GM23338 (cell line): Measurements from ENCODE around the gene DXO. TPM values are rescaled to one million over a fixed set of nuclear protein-coding genes. Genes with fewer than 3 reads are reported as not detected.
"Not testable (repeated sequence)": the region's sequence is repeated elsewhere in the genome, so short reads cannot be mapped to it uniquely, and the experiment has no call there.

Source experiments
- ATAC-seq: fragments of 200-7000 bp; cut with Tn5 transposase; 3 replicates; pipeline ENCODE4 v1.9.1; 2020
- DNase-seq: peaks from one replicate; pipeline ENCODE4 v3.0.0-alpha.2; 2015; ENCODE audit warnings: low spot score
- H2AFZ ChIP-seq: fragments of 200-600 bp; sonication (generic); 2 replicates; pipeline ENCODE4 v1.8.0; 2016; ENCODE audit warnings: antibody characterized with exemption, mild to moderate bottlenecking, moderate library complexity
- H3F3A ChIP-seq: fragments of 200-600 bp; sonication (generic); replicated peaks from 2 replicates; pipeline ENCODE4 v1.8.0; 2017; ENCODE audit warnings: antibody characterized with exemption, mixed run types, low read depth
- H3K27ac ChIP-seq: fragments of 200-600 bp; sonication (generic); 2 replicates; pipeline ENCODE4 v1.6.1; 2016; ENCODE audit warnings: low read depth
- H3K27me3 ChIP-seq: fragments of 200-600 bp; sonication (generic); 2 replicates; pipeline ENCODE4 v1.8.0; 2016; ENCODE audit warnings: mild to moderate bottlenecking, mixed run types, moderate library complexity; ENCODE audit not compliant: insufficient read depth
- H3K36me3 ChIP-seq: fragments of 200-600 bp; sonication (generic); 2 replicates; pipeline ENCODE4 v1.8.0; 2016; ENCODE audit warnings: mild to moderate bottlenecking; ENCODE audit not compliant: insufficient read depth
- H3K4me1 ChIP-seq: fragments of 200-600 bp; sonication (generic); 2 replicates; pipeline ENCODE4 v1.8.0; 2016; ENCODE audit warnings: mild to moderate bottlenecking, moderate library complexity; ENCODE audit not compliant: insufficient read depth
- H3K4me2 ChIP-seq: fragments of 200-600 bp; sonication (generic); 2 replicates; pipeline ENCODE4 v1.7.1; 2017; ENCODE audit warnings: mixed run types
- H3K4me3 ChIP-seq: fragments of 200-600 bp; sonication (generic); 2 replicates; pipeline ENCODE4 v1.6.1; 2016; ENCODE audit warnings: mixed run types
- H3K79me2 ChIP-seq: fragments of 200-600 bp; sonication (generic); replicated peaks from 2 replicates; pipeline ENCODE4 v1.8.0; 2017; ENCODE audit warnings: mild to moderate bottlenecking; ENCODE audit not compliant: insufficient read depth
- H3K9me2 ChIP-seq: fragments of 200-600 bp; sonication (generic); 2 replicates; pipeline ENCODE4 v1.8.0; 2017; ENCODE audit not compliant: insufficient read depth
- H4K20me1 ChIP-seq: fragments of 200-600 bp; sonication (generic); replicated peaks from 2 replicates; pipeline ENCODE4 v1.8.0; 2017; ENCODE audit warnings: mild to moderate bottlenecking; ENCODE audit not compliant: insufficient read depth
- H3K27ac Mint-ChIP-seq: 2 replicates; pipeline ENCODE4 v1.8.0; 2020; ENCODE audit warnings: inconsistent platforms, mild to moderate bottlenecking, moderate library complexity, mixed read lengths
- H3K27me3 Mint-ChIP-seq: 3 replicates; pipeline ENCODE4 v1.8.0; 2022; ENCODE audit warnings: low read depth, mild to moderate bottlenecking, moderate library complexity, mixed read lengths, inconsistent platforms; ENCODE audit not compliant: insufficient read depth, poor library complexity
- H3K36me3 Mint-ChIP-seq: 3 replicates; pipeline ENCODE4 v1.8.0; 2021; ENCODE audit warnings: low read depth, mild to moderate bottlenecking, inconsistent platforms, moderate library complexity, mixed read lengths
- H3K4me1 Mint-ChIP-seq: 3 replicates; pipeline ENCODE4 v1.8.0; 2020; ENCODE audit warnings: mild to moderate bottlenecking, inconsistent platforms, mixed read lengths
- H3K4me3 Mint-ChIP-seq: 3 replicates; pipeline ENCODE4 v1.8.0; 2021; ENCODE audit warnings: moderate library complexity, mild to moderate bottlenecking, inconsistent platforms, mixed read lengths
- H3K9me3 Mint-ChIP-seq: 3 replicates; pipeline ENCODE4 v1.8.0; 2020; ENCODE audit warnings: moderate library complexity, mild to moderate bottlenecking, inconsistent platforms, mixed read lengths
- CTCF ChIP-seq, 2 experiments: fragments of 200-600 bp in 1 of 2; sonication (generic) in 1 of 2; conservative IDR thresholded peaks; 2 replicates each; pipeline versions ENCODE4 v1.5.1 to v1.6.1; 2016 to 2017; ENCODE audit warnings: antibody characterized with exemption in 2 of 2, low read depth in 2 of 2, mild to moderate bottlenecking in 2 of 2, moderate library complexity in 1 of 2
- ETS1 ChIP-seq: IDR thresholded peaks from 2 replicates; pipeline ENCODE4 v1.6.1; 2016; ENCODE audit warnings: antibody characterized with exemption
- EZH2 ChIP-seq: fragments of 200-600 bp; sonication (generic); IDR thresholded peaks from one replicate; pipeline ENCODE4 v1.8.0; 2017; ENCODE audit warnings: antibody characterized with exemption, mild to moderate bottlenecking, low read depth; ENCODE audit not compliant: unreplicated experiment
- NANOG ChIP-seq: IDR thresholded peaks from 2 replicates; pipeline ENCODE4 v1.6.1; 2016; ENCODE audit warnings: antibody characterized with exemption, borderline replicate concordance
- REST ChIP-seq: IDR thresholded peaks from one replicate; pipeline ENCODE4 v1.6.1; 2018; ENCODE audit warnings: antibody characterized with exemption; ENCODE audit not compliant: unreplicated experiment
- ZNF114 ChIP-seq: fragments of 250-450 bp; sonication (Bioruptor Pico); IDR thresholded peaks from 2 replicates; pipeline ENCODE4 v1.5.0; 2020; ENCODE audit warnings: mild to moderate bottlenecking, moderate library complexity
- ZNF462 ChIP-seq: fragments of 250-450 bp; sonication (Bioruptor Pico); IDR thresholded peaks from 2 replicates; pipeline ENCODE4 v1.5.0; 2020; ENCODE audit warnings: mild to moderate bottlenecking, moderate library complexity
- polyA plus RNA-seq: library from polyadenylated mRNA; unstranded; fragments of >200 nt; fragmentation: Nextera tagmentation; extraction: Ambion mirVana; gene quantifications from 2 replicates; pipeline ENCODE4 v1.2.1, GENCODE V29; 2016
- total RNA-seq: library from RNA; depleted of rRNA; stranded (reverse); fragments of >200 nt; shearing (Covaris generic); gene quantifications from 2 replicates; pipeline ENCODE4 v1.2.3, GENCODE V29; 2014

Gene DXO
- total and polyA plus RNA-seq, 2 experiments from 2014 or later: 15.6 to 19.7 TPM

- H3K4me3 Mint-ChIP-seq, H3K4me1 Mint-ChIP-seq, H3F3A ChIP-seq, H3K27ac ChIP-seq, H3K4me3 ChIP-seq, H3K27me3 ChIP-seq, H3K4me1 ChIP-seq, H3K4me2 ChIP-seq, H3K9me2 ChIP-seq, H4K20me1 ChIP-seq, H2AFZ ChIP-seq, DNase-seq, ATAC-seq, H3K27ac Mint-ChIP-seq, H3K36me3 ChIP-seq, H3K79me2 ChIP-seq, H3K36me3 Mint-ChIP-seq: not testable (repeated sequence)
- Mint-ChIP-seq H3K9me3 (peaks cover 11% of the 10 kb centered on the region; the same call in 2 of the 3 replicates), H3K27me3 (peaks cover 12% of the 10 kb centered on the region)
Observed at GRCh38 chr6:31932137-31932536, 39.8 kb downstream of the DXO start.

GRCh38 chr6:31930962-31931361 is 41.0 kb downstream of the DXO start:
- H3K9me2 ChIP-seq: peaks cover 4% of the 10 kb centered on the region; the same call in 1 of the 2 replicates
- ATAC-seq: no peak
- H3K36me3 Mint-ChIP-seq: no peaks in the 10 kb centered on the region

More at GRCh38 chr6:31930962-31931361, 41.0 kb downstream of the DXO start:
- no peak overlapping the region for H3K4me3 ChIP-seq
- no peaks in the 10 kb centered on the region for H3F3A ChIP-seq
- Mint-ChIP-seq H3K4me1 (peaks cover 3% of the 10 kb centered on the region; the same call in 1 of the 3 replicates), H3K27ac (no peak overlapping the region), H3K9me3 (peaks cover 11% of the 10 kb centered on the region; the same call in 2 of the 3 replicates), H3K4me3 (no peak overlapping the region), H3K27me3 (peaks cover 12% of the 10 kb centered on the region)
- no peaks in the 10 kb centered on the region for H3K4me1 ChIP-seq
- no peaks in the 10 kb centered on the region for H4K20me1 ChIP-seq
- no peak overlapping the region for H3K4me2 ChIP-seq
- TF ChIP-seq ZNF114 (no peak), CTCF (conservative IDR thresholded peaks at IDR 0.05; ENCODE audit: low read depth in 2 of 2) (no peak), ETS1 (no peak), NANOG (no peak), EZH2 (no peak), REST (no peak), ZNF462 (CRISPR knock-in tag) (no peak)
- no peak overlapping the region for H2AFZ ChIP-seq
- no peaks in the 10 kb centered on the region for H3K79me2 ChIP-seq
- no peaks in the 10 kb centered on the region for H3K36me3 ChIP-seq
- H3K27ac ChIP-seq: no peak overlapping the region
- no peak for DNase-seq
- H3K27me3 ChIP-seq: no peaks in the 10 kb centered on the region
